ENCODE results near the gene KY.

Gene KY

DNA sequence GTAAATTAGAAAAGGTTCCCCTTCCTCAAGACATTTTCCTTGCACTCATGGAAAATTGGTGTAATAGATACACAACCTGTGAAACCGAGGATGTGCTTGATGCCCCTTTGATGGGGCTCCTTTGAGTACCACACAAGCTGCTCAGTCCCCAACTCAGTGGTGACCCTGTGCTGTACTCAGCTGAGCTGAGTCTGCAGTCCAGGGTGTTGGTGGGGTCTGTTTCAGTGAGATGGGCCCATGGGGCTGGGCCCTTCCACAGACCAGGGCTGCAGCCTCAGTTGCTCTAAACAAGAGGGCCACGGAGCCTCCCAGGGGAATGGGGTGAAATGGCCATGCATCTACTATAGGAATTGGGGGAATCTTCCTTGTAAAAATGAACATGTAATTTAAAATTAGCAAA is 39.3 kb downstream of the KY start:
- no peak overlapping the region for H3K4me3 ChIP-seq
- TF ChIP-seq POLR2AphosphoS5 (IDR thresholded peaks at IDR 0.05; ENCODE audit: borderline replicate concordance, low read depth, low read length) (no peak), FOXP2 (optimal IDR thresholded peaks at IDR 0.05; ENCODE audit: control extremely low read depth, extremely low read length, insufficient read depth) (no peak), EZH2 (IDR thresholded peaks at IDR 0.05) (no peak)
- H3K27ac ChIP-seq, result no peak overlapping the region
- no peaks in the 10 kb centered on the region for H3K36me3 ChIP-seq (ENCODE audit: insufficient read depth, low read length)
- H3K9ac ChIP-seq (ENCODE audit: insufficient read length), result no peak overlapping the region
- DNase-seq (ENCODE audit: low read depth, low spot score), result no peak
- H3K9me3 ChIP-seq (ENCODE audit: low read depth, low read length), result no peaks in the 10 kb centered on the region

DNA sequence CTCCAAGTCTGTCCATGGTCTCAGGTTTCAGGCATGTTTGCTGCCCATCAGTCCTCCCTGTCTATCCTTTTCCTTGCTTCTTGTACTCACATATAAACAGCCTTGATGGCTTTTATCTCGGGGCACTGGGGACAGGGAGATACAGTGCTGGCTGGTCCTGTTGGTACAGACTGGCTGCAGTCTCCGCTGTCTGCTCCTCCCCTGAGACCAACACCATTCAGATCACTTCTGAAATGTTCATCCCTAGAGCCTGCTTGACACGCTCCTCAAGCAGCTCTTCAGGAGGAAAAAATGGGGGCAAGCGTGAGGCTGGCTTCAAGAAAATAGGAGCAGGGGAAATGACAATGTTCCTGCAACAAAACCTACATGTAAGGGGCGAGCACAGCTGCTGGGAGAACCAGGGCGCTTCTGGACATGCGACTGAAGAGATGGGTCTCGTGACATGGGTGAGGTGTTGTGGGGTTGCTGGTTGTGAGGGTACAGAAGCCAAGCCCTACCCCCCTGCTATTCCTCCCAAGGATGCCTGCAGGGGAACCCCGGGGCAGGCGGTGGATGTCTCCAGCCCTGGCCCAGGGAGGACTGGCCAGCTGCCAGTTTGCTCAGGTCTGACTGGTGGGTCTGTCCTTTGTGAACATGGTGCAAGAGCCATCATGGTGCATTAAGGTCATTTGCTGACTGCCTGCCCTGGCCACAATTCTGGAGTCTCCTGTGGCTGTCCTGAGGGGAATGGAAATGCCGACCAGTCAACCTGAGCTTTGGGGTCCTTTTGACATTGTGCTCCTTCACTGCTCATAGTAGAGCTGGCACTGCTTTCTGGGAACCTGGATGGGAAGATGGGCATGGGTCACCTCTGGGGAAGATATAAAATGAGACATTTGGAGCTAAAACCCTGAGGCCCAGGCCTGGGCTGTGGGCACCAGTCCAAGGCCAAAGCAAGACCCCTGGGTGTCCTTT is 40.1 kb downstream of the KY start:
- no peaks in the 10 kb centered on the region for H3K9me3 ChIP-seq (ENCODE audit: low read depth, low read length)
- no peak overlapping the region for H3K27ac ChIP-seq
- no peak overlapping the region for H3K9ac ChIP-seq (ENCODE audit: insufficient read length)
- DNase-seq (ENCODE audit: low read depth, low spot score), result no peak
- no peak overlapping the region for H3K4me3 ChIP-seq
- no peaks in the 10 kb centered on the region for H3K36me3 ChIP-seq (ENCODE audit: insufficient read depth, low read length)
- TF ChIP-seq FOXP2 (optimal IDR thresholded peaks at IDR 0.05; ENCODE audit: control extremely low read depth, extremely low read length, insufficient read depth) (no peak), EZH2 (IDR thresholded peaks at IDR 0.05) (no peak), POLR2AphosphoS5 (IDR thresholded peaks at IDR 0.05; ENCODE audit: borderline replicate concordance, low read depth, low read length) (no peak)

- no peak overlapping the region for H3K9ac ChIP-seq (ENCODE audit: insufficient read length)
- H3K9me3 ChIP-seq (ENCODE audit: low read depth, low read length), result no peaks in the 10 kb centered on the region
- H3K27ac ChIP-seq, result no peak overlapping the region
- H3K4me3 ChIP-seq, result no peak overlapping the region
- no peaks in the 10 kb centered on the region for H3K36me3 ChIP-seq (ENCODE audit: insufficient read depth, low read length)
- TF ChIP-seq POLR2AphosphoS5 (IDR thresholded peaks at IDR 0.05; ENCODE audit: borderline replicate concordance, low read depth, low read length) (no peak), EZH2 (IDR thresholded peaks at IDR 0.05) (no peak), FOXP2 (optimal IDR thresholded peaks at IDR 0.05; ENCODE audit: control extremely low read depth, extremely low read length, insufficient read depth) (no peak)
- DNase-seq (ENCODE audit: low read depth, low spot score), result no peak
Observed at GRCh38 chr3:134609821-134610431, 40.9 kb downstream of the KY start.

- no peak overlapping the region for H3K4me3 ChIP-seq
- H3K36me3 ChIP-seq (ENCODE audit: insufficient read depth, low read length), result no peaks in the 10 kb centered on the region
- no peaks in the 10 kb centered on the region for H3K9me3 ChIP-seq (ENCODE audit: low read depth, low read length)
- no peak overlapping the region for H3K27ac ChIP-seq
- no peak for TF ChIP-seq EZH2 (IDR thresholded peaks at IDR 0.05)
- TF ChIP-seq POLR2AphosphoS5 (IDR thresholded peaks at IDR 0.05; ENCODE audit: borderline replicate concordance, low read depth, low read length), result no peak
- no peak for TF ChIP-seq FOXP2 (optimal IDR thresholded peaks at IDR 0.05; ENCODE audit: control extremely low read depth, extremely low read length, insufficient read depth)
- no peak overlapping the region for H3K9ac ChIP-seq (ENCODE audit: insufficient read length)
- DNase-seq (ENCODE audit: low read depth, low spot score), result no peak
Observed at GRCh38 chr3:134608771-134609435, 41.9 kb downstream of the KY start.

DNA sequence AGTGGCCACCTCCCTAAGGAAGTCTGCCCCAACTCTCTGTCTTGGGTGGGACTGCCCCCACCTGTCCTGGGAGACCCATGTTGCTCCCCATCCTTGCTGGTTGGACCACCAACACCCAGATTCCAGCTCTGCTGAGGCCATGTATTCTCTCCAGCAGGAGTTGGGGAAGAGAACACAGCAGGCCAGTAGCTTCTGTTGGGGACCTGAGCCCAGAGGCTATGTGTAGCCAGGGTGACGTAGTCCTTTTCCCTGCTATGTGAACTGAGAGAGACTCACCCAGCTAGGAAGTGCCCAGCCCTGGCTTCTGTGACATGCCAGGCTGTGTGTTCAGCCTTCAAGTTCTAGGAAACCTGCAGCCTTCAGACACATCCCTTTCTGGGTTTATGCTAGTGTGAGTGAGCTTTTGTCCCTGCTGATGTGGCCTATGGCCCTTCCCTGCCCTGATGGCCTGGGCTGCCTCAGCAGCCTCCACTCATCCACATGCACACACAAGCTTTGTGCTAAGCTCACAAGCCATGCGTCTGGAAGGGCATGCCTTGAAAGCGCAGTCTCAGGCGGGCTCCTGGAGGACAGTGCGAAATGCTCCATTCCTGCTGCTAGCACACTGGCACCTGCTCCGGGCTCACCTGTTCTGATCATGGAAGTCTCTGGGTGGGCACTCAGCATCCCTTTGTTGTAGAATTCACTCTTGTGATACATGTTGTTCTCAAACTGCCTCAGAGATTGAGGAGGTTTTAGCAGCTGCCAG is 42.6 kb downstream of the KY start:
- Histone ChIP-seq H3K4me3 (no peak overlapping the region), H3K9me3 (ENCODE audit: low read depth, low read length) (no peaks in the 10 kb centered on the region), H3K36me3 (ENCODE audit: insufficient read depth, low read length) (no peaks in the 10 kb centered on the region), H3K27ac (no peak overlapping the region), H3K9ac (ENCODE audit: insufficient read length) (no peak overlapping the region)
- no peak for DNase-seq (ENCODE audit: low read depth, low spot score)
- TF ChIP-seq EZH2 (IDR thresholded peaks at IDR 0.05) (no peak), FOXP2 (optimal IDR thresholded peaks at IDR 0.05; ENCODE audit: control extremely low read depth, extremely low read length, insufficient read depth) (no peak), POLR2AphosphoS5 (IDR thresholded peaks at IDR 0.05; ENCODE audit: borderline replicate concordance, low read depth, low read length) (no peak)

DNA sequence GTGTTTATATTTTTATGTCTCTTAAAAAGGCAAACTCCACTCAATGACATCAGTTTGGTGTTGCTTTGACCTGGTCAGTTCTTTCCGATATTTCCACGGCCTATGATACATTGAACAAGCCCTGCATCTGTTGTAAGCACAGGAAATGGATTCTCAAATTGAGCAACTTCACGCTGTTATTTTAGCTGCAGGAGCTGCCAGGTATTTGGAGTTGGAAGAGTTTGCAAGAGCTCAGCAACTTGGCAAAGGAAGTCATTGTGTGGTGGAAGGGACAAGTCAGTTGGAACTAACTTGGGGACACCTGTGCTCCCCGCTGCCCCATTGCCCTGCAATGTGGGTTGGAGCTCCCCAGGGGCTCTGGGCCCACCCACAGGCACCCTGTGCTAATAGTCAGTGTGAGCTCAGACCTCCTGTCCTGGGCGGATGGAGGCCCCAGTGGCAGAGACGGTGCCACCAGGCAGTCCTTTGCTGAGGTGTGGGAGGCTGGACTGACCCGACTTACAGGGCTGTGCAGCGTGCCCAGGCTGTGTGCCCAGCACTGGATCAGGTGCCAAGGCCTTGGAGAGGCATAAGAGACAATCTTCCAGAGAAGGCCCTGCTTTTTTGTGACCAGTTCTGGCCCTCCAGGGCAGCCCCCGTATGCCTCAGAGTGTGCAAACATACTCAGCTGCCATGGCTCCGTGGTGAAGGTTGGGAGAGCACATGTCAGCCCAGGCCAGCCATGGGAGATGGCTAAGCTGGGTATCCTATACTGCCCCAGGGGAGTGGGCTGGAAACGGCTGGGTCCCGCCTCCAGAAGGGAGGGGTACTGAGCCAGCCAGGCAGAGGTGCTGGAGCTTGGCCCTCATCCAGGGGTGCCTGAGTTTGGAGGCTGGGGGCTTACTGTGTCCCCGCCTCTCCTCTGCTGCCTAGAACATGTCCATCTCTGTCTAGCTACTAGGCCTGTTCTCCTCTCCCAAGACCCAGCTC is 43.5 kb downstream of the KY start:
- TF ChIP-seq POLR2AphosphoS5 (IDR thresholded peaks at IDR 0.05; ENCODE audit: borderline replicate concordance, low read depth, low read length) (no peak), EZH2 (IDR thresholded peaks at IDR 0.05) (no peak)
- H3K27ac ChIP-seq, result no peak overlapping the region
- H3K9me3 ChIP-seq (ENCODE audit: low read depth, low read length), result no peaks in the 10 kb centered on the region
- no peak for DNase-seq (ENCODE audit: low read depth, low spot score)
- H3K36me3 ChIP-seq (ENCODE audit: insufficient read depth, low read length), result no peaks in the 10 kb centered on the region
- H3K4me3 ChIP-seq, result no peak overlapping the region
- H3K9ac ChIP-seq (ENCODE audit: insufficient read length), result no peak overlapping the region

Measured in SK-N-MC (cell line).